Glomerular visceral epithelial cell (primary cell): ENCODE results near the gene AFG3L2.
A peak's percentile ranks its signal among the peaks of the same experiment; 100 is the strongest.

Source experiments
- DNase-seq: peaks from one replicate; pipeline ENCODE4 v3.0.0-alpha.2; 2016; ENCODE audit errors: extremely low spot score

Gene AFG3L2

GRCh38 chr18:12304351-12305210, 72.4 kb downstream of the AFG3L2 start:
- DNase-seq: no peak

GRCh38 chr18:12302391-12303147, 74.5 kb downstream of the AFG3L2 start:
- no peak for DNase-seq

- no peak for DNase-seq
These were observed 75.6 kb downstream of the AFG3L2 start for GRCh38 chr18:12301263-12302005.

- DNase-seq: no peak
These were observed 77.2 kb downstream of the AFG3L2 start for GRCh38 chr18:12299862-12300261.

- no peak for DNase-seq
These were observed 80.6 kb downstream of the AFG3L2 start for GRCh38 chr18:12296457-12296856.

- DNase-seq: no peak
These were observed 81.0 kb downstream of the AFG3L2 start for GRCh38 chr18:12296087-12296403.

- DNase-seq: no peak
These were observed 81.5 kb downstream of the AFG3L2 start for GRCh38 chr18:12295389-12296086.

GRCh38 chr18:12293831-12294230, 83.2 kb downstream of the AFG3L2 start:
- no peak for DNase-seq

- DNase-seq: no peak
These were observed 85.3 kb downstream of the AFG3L2 start for GRCh38 chr18:12291690-12292089.

- DNase-seq: no peak
These were observed 85.9 kb downstream of the AFG3L2 start for GRCh38 chr18:12291161-12291560.

GRCh38 chr18:12290086-12290485, 86.9 kb downstream of the AFG3L2 start:
- DNase-seq: no peak

- no peak for DNase-seq
These were observed 88.6 kb downstream of the AFG3L2 start for GRCh38 chr18:12288403-12288755.

- DNase-seq: peak; percentile 90
These were observed 89.2 kb downstream of the AFG3L2 start for GRCh38 chr18:12287684-12288402.

- no peak for DNase-seq
These were observed 89.8 kb downstream of the AFG3L2 start for GRCh38 chr18:12287131-12287681.

GRCh38 chr18:12283666-12284065, 93.4 kb downstream of the AFG3L2 start:
- DNase-seq: no peak

- DNase-seq: peak; percentile 53
These were observed 93.8 kb downstream of the AFG3L2 start for GRCh38 chr18:12283256-12283655.

- DNase-seq: peak; percentile 67
These were observed 94.5 kb downstream of the AFG3L2 start for GRCh38 chr18:12282442-12283039.

GRCh38 chr18:12281861-12282260, 95.2 kb downstream of the AFG3L2 start:
- peak; percentile 16 for DNase-seq

- DNase-seq: no peak
These were observed 97.1 kb downstream of the AFG3L2 start for GRCh38 chr18:12279781-12280531.
